ENCODE results near the gene HDHD3.
"Not testable (repeated sequence)": the region's sequence is repeated elsewhere in the genome, so short reads cannot be mapped to it uniquely, and the experiment has no call there.

The HDHD3 gene

GRCh38 chr9:113387560-113388230 is 10.9 kb upstream of the HDHD3 start:
- Histone ChIP-seq H3K4me1 (ENCODE audit: control insufficient read depth, insufficient read depth, low read length) (peaks cover 15% of the 10 kb centered on the region), H3K9ac (ENCODE audit: low read length) (peak overlapping the region; percentile 53), H3K9me3 (ENCODE audit: control insufficient read depth, low read length) (no peaks in the 10 kb centered on the region), H3K27me3 (replicated peaks; ENCODE audit: control insufficient read depth, insufficient read depth, low read length) (no peaks in the 10 kb centered on the region), H3K4me3 (ENCODE audit: low read length) (no peak overlapping the region), H3K36me3 (ENCODE audit: control insufficient read depth, insufficient read depth, low read length, severe bottlenecking) (peaks cover 47% of the 10 kb centered on the region)
- DNase-seq (ENCODE audit: low read depth), result no peak

DNA sequence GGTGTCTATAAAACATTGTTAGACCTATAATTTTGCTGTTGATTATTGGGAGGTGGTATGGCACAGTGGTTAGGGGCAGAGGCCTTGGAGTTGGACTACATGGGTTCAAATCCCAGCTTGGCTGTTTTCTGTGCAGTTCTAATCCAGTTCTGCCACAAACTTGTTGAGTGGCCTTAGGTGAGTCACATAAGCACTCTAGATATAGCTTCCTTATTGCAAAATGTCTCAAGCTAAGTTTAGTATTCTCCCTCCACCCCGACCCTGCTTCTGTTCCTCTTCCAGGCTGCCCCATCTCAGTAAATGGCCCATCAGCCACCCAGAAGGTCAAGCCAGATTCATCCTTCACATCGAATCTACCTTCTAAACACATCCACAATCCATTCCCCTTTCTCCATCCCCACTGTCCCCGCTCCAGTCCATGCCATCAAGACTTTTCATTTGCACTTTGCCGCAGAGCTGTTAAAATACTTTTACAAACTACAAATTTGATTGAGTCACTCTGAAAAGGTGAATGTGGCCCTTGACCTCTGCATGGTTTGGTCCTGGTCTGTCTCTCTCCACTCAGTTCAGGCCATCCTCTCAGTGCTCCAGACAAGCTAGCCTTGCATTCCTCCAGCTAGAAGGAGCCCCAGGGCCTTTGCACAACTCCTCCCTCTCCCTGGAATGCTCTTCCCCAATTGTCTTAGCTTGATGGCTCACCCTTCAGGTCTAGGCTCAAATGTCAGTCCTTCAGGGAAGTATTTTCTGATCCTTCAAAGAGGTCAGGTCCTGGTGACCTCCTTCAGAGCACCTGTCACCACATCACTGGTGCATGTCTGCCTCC is 10.0 kb upstream of the HDHD3 start:
- Histone ChIP-seq H3K36me3 (ENCODE audit: control insufficient read depth, insufficient read depth, low read length, severe bottlenecking) (peaks cover 40% of the 10 kb centered on the region), H3K9me3 (ENCODE audit: control insufficient read depth, low read length) (no peaks in the 10 kb centered on the region), H3K9ac (ENCODE audit: low read length) (peak overlapping the region; percentile 53), H3K4me3 (ENCODE audit: low read length) (no peak overlapping the region), H3K27me3 (replicated peaks; ENCODE audit: control insufficient read depth, insufficient read depth, low read length) (no peaks in the 10 kb centered on the region), H3K4me1 (ENCODE audit: control insufficient read depth, insufficient read depth, low read length) (peaks cover 15% of the 10 kb centered on the region)
- DNase-seq (ENCODE audit: low read depth), result no peak

DNA sequence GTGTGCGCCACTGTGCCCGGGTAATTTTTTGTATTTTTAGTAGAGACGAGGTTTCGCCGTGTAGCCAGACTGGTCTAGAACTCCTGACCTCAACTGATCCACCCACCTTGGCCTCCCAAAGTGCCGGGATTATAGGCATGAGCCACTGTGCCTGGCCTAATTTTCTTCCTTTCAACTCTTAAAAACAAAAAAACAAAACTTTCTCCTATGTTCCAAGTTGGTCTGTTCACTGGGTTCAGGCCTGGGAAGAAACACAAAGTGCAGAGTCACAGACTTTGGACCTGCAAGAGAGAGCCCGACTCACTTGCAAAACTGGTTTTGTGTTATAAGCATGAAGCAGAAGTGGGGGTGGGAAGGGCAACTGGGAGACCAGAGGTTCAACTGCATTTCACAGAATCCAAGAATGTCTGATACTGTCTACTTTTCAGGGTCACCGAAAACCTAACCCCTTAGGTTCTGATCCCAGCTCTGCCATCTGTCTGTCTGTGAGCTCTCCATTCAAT is 5.2 kb upstream of the HDHD3 start:
- Histone ChIP-seq H3K9ac (ENCODE audit: low read length) (no peak overlapping the region), H3K4me3 (ENCODE audit: low read length) (no peak overlapping the region), H3K4me1 (ENCODE audit: control insufficient read depth, insufficient read depth, low read length) (no peaks in the 10 kb centered on the region), H3K36me3 (ENCODE audit: control insufficient read depth, insufficient read depth, low read length, severe bottlenecking) (peaks cover 3% of the 10 kb centered on the region), H3K27me3 (replicated peaks; ENCODE audit: control insufficient read depth, insufficient read depth, low read length) (no peaks in the 10 kb centered on the region), H3K9me3 (ENCODE audit: control insufficient read depth, low read length) (no peaks in the 10 kb centered on the region)
- no peak for DNase-seq (ENCODE audit: low read depth)

DNA sequence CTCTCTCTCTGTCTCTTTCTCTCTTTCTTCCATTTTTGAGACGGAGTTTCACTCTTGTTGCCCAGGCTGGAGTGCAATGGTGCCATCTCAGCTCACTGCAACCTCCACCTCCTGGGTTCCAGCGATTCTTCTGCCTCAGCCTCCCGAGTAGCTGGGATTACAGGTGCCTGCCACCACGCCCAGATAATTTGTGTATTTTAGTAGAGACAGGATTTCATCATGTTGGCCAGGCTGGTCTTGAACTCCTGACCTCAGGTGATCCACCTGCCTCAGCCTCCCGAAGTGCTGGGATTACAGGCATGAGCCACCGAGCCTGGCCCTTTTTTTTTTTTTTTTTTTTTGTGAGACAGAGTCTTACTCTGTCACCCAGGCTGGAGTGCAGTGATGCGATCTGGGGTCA is 4.7 kb upstream of the HDHD3 start:
- DNase-seq (ENCODE audit: low read depth); H3K4me1 ChIP-seq (ENCODE audit: control insufficient read depth, insufficient read depth, low read length): not testable (repeated sequence)

DNA sequence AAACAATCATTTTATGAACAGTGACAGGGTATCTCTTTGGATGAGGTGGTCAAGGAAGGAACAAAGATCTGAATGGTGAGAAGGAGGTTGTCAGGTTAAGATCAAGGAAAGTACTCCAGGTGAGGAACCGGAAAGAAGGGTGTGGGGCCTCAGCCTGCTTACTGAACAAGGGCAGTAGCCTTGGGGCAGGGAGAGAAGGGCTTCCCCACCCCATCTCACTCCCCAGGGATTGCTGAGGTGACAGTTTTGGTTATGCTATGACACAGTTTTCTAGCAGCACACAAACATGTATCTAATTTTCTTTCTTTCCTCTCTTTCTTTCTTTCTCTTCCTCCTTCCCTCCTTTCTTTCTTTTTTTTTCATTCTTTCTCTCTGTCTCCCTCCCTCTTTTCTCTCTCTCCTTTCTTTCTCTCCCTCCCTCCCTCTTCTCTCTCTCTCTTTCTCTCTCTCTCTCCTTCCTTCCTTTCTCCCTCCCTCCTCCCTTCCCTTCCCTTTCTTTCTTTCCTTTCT is 4.1 kb upstream of the HDHD3 start:
- Histone ChIP-seq H3K4me1 (ENCODE audit: control insufficient read depth, insufficient read depth, low read length) (no peaks in the 10 kb centered on the region), H3K9ac (ENCODE audit: low read length) (no peak overlapping the region), H3K4me3 (ENCODE audit: low read length) (no peak overlapping the region), H3K27me3 (replicated peaks; ENCODE audit: control insufficient read depth, insufficient read depth, low read length) (no peaks in the 10 kb centered on the region), H3K36me3 (ENCODE audit: control insufficient read depth, insufficient read depth, low read length, severe bottlenecking) (no peaks in the 10 kb centered on the region), H3K9me3 (ENCODE audit: control insufficient read depth, low read length) (no peaks in the 10 kb centered on the region)
- DNase-seq (ENCODE audit: low read depth), result no peak

More for the DNA sequence above, 4.7 kb upstream of the HDHD3 start:
- not testable (repeated sequence) for H3K4me3 ChIP-seq (ENCODE audit: low read length); H3K36me3 ChIP-seq (ENCODE audit: control insufficient read depth, insufficient read depth, low read length, severe bottlenecking); H3K9ac ChIP-seq (ENCODE audit: low read length); H3K27me3 ChIP-seq (replicated peaks; ENCODE audit: control insufficient read depth, insufficient read depth, low read length); H3K9me3 ChIP-seq (ENCODE audit: control insufficient read depth, low read length)

DNA sequence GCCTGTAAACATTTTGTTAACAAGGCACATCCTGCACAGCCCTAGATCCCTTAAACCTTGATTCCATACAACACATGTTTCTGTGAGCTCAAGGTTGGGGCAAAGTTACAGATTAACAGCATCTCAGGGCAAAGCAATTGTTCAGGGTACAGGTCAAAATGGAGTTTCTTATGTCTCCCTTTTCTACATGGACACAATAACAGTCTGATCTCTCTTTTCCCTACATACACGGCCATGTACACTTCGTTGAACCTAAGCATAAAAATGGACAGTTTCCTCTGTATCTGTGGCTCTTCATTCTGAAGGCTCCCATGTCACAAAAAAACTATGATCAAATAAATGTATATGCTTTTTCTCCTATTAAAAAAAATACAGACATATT is 3.0 kb upstream of the HDHD3 start:
- DNase-seq (ENCODE audit: low read depth); H3K36me3 ChIP-seq (ENCODE audit: control insufficient read depth, insufficient read depth, low read length, severe bottlenecking); H3K4me3 ChIP-seq (ENCODE audit: low read length); H3K27me3 ChIP-seq (replicated peaks; ENCODE audit: control insufficient read depth, insufficient read depth, low read length); H3K9ac ChIP-seq (ENCODE audit: low read length); H3K4me1 ChIP-seq (ENCODE audit: control insufficient read depth, insufficient read depth, low read length); H3K9me3 ChIP-seq (ENCODE audit: control insufficient read depth, low read length): not testable (repeated sequence)

- not testable (repeated sequence) for H3K9ac ChIP-seq (ENCODE audit: low read length); H3K9me3 ChIP-seq (ENCODE audit: control insufficient read depth, low read length); H3K27me3 ChIP-seq (replicated peaks; ENCODE audit: control insufficient read depth, insufficient read depth, low read length); DNase-seq (ENCODE audit: low read depth); H3K36me3 ChIP-seq (ENCODE audit: control insufficient read depth, insufficient read depth, low read length, severe bottlenecking); H3K4me1 ChIP-seq (ENCODE audit: control insufficient read depth, insufficient read depth, low read length); H3K4me3 ChIP-seq (ENCODE audit: low read length)
These were observed 2.5 kb upstream of the HDHD3 start for GRCh38 chr9:113379094-113379828.

- Histone ChIP-seq H3K27me3 (replicated peaks; ENCODE audit: control insufficient read depth, insufficient read depth, low read length) (no peaks in the 10 kb centered on the region), H3K4me3 (ENCODE audit: low read length) (peak overlapping the region; percentile 89), H3K9me3 (ENCODE audit: control insufficient read depth, low read length) (no peaks in the 10 kb centered on the region), H3K36me3 (ENCODE audit: control insufficient read depth, insufficient read depth, low read length, severe bottlenecking) (peaks cover 13% of the 10 kb centered on the region), H3K9ac (ENCODE audit: low read length) (no peak overlapping the region), H3K4me1 (ENCODE audit: control insufficient read depth, insufficient read depth, low read length) (peaks cover 5% of the 10 kb centered on the region)
- no peak for DNase-seq (ENCODE audit: low read depth)
These were observed 1.4 kb downstream of the HDHD3 start for GRCh38 chr9:113375057-113376023.

- Histone ChIP-seq H3K9me3 (ENCODE audit: control insufficient read depth, low read length) (no peaks in the 10 kb centered on the region), H3K9ac (ENCODE audit: low read length) (no peak overlapping the region), H3K27me3 (replicated peaks; ENCODE audit: control insufficient read depth, insufficient read depth, low read length) (no peaks in the 10 kb centered on the region), H3K36me3 (ENCODE audit: control insufficient read depth, insufficient read depth, low read length, severe bottlenecking) (peaks cover 13% of the 10 kb centered on the region), H3K4me3 (ENCODE audit: low read length) (no peak overlapping the region), H3K4me1 (ENCODE audit: control insufficient read depth, insufficient read depth, low read length) (peaks cover 5% of the 10 kb centered on the region)
- no peak for DNase-seq (ENCODE audit: low read depth)
These were observed 3.0 kb downstream of the HDHD3 start for GRCh38 chr9:113373676-113374392.

- Histone ChIP-seq H3K9me3 (ENCODE audit: control insufficient read depth, low read length) (no peaks in the 10 kb centered on the region), H3K9ac (ENCODE audit: low read length) (no peak overlapping the region), H3K27me3 (replicated peaks; ENCODE audit: control insufficient read depth, insufficient read depth, low read length) (no peaks in the 10 kb centered on the region), H3K36me3 (ENCODE audit: control insufficient read depth, insufficient read depth, low read length, severe bottlenecking) (peaks cover 13% of the 10 kb centered on the region), H3K4me1 (ENCODE audit: control insufficient read depth, insufficient read depth, low read length) (peaks cover 5% of the 10 kb centered on the region), H3K4me3 (ENCODE audit: low read length) (no peak overlapping the region)
- DNase-seq (ENCODE audit: low read depth), result no peak
These were observed 3.5 kb downstream of the HDHD3 start for GRCh38 chr9:113373256-113373655.

All from adipocyte (in vitro differentiated cells).